ENCODE results near the gene DTX3L. TPM values are rescaled to one million over a fixed set of nuclear protein-coding genes. Genes with fewer than 3 reads are reported as not detected.
A peak's percentile ranks its signal among the peaks of the same experiment; 100 is the strongest.

DTX3L gene
- total and polyA plus RNA-seq, 9 of the 15 experiments (the other 6 are each of a cell fraction or from before 2014, with no cell fraction given), result 2.3 to 6.5 (median 3.0) TPM

- TF ChIP-seq ARID4B (CRISPR knock-in tag; IDR thresholded peaks at IDR 0.05) (peak; percentile 88), CBX3 (IDR thresholded peaks at IDR 0.05; ENCODE audit: borderline replicate concordance in 1 of 2, low read length in 2 of 2) (no peak), POLR2AphosphoS5 (IDR thresholded peaks at IDR 0.05; ENCODE audit: control insufficient read depth, insufficient read depth, low read depth, low read length) (no peak; the same call in 1 of the 2 replicates), BACH1 (tag; IDR thresholded peaks at IDR 0.05) (no peak), TAF7 (tag; IDR thresholded peaks at IDR 0.05) (no peak), CTBP1 (IDR thresholded peaks at IDR 0.05; ENCODE audit: borderline replicate concordance) (peak; percentile 61; the same call in 1 of the 2 replicates), CHD4 (IDR thresholded peaks at IDR 0.05; ENCODE audit: insufficient read depth, insufficient replicate concordance, low read depth, low read length, poor library complexity, severe bottlenecking) (no peak), SOX6 (IDR thresholded peaks at IDR 0.05) (no peak), RB1 (IDR thresholded peaks at IDR 0.05; ENCODE audit: low read depth) (peak; percentile 31; the same call in 1 of the 2 replicates), BHLHE40 (IDR thresholded peaks at IDR 0.05; ENCODE audit: low read length) (no peak), DDX20 (tag; IDR thresholded peaks at IDR 0.05; ENCODE audit: low read depth) (no peak), ZNF263 (CRISPR knock-in tag; IDR thresholded peaks at IDR 0.05; ENCODE audit: borderline replicate concordance) (peak; percentile 86), TFAM (CRISPR knock-in tag; conservative IDR thresholded peaks at IDR 0.05) (no peak), THAP12 (CRISPR knock-in tag; IDR thresholded peaks at IDR 0.05) (no peak), ZNF197 (CRISPR knock-in tag; IDR thresholded peaks at IDR 0.05; ENCODE audit: low read depth) (no peak), DLX4 (CRISPR knock-in tag; IDR thresholded peaks at IDR 0.05) (no peak), TAF15 (IDR thresholded peaks at IDR 0.05; ENCODE audit: low read depth, low read length) (no peak), CBX1 (IDR thresholded peaks at IDR 0.05; ENCODE audit: low read depth) (no peak; the same call in 1 of the 2 replicates)
Measured at GRCh38 chr3:122564155-122564912, at the start of gene DTX3L, which contains the start of gene PARP9 (continued).

Measured in K562 (cell line).